GF-D8 (cell line): Measurements from ENCODE around the gene TBX6.
A peak's percentile ranks its signal among the peaks of the same experiment; 100 is the strongest.

ENCODE experiments used
- DNase-seq: peaks from one replicate; lab custom pipeline; 2025; lab: John Stamatoyannopoulos, UW

The TBX6 gene

GRCh38 chr16:30086291-30087140, 5.2 kb downstream of the TBX6 start:
- no peak for DNase-seq

GRCh38 chr16:30085820-30086219, 5.9 kb downstream of the TBX6 start:
- no peak for DNase-seq

GRCh38 chr16:30085247-30085646, 6.5 kb downstream of the TBX6 start:
- no peak for DNase-seq

GRCh38 chr16:30084816-30085159, 6.9 kb downstream of the TBX6 start:
- no peak for DNase-seq

GRCh38 chr16:30084096-30084815, 7.5 kb downstream of the TBX6 start:
- DNase-seq = no peak

- DNase-seq = no peak
Measured at GRCh38 chr16:30083216-30084055, 8.3 kb downstream of the TBX6 start.

- DNase-seq = no peak
Measured at GRCh38 chr16:30082545-30083090, 9.1 kb downstream of the TBX6 start.

GRCh38 chr16:30079480-30079879, 12.2 kb downstream of the TBX6 start:
- no peak for DNase-seq

GRCh38 chr16:30078744-30079143, 13.0 kb downstream of the TBX6 start:
- DNase-seq = no peak

GRCh38 chr16:30077656-30078055, 14.1 kb downstream of the TBX6 start:
- DNase-seq = no peak

GRCh38 chr16:30076276-30076791, 15.4 kb downstream of the TBX6 start:
- DNase-seq = no peak

GRCh38 chr16:30075503-30076275, 16.0 kb downstream of the TBX6 start, which contains the start of gene PPP4C:
Gene PPP4C (plus strand): TSS chr16:30075994. CDS start chr16:30076378, 384 bp downstream.
- peak; percentile 73 for DNase-seq

GRCh38 chr16:30070490-30070889, 21.2 kb downstream of the TBX6 start:
- DNase-seq = no peak

GRCh38 chr16:30069611-30070462, 21.9 kb downstream of the TBX6 start:
- no peak for DNase-seq

GRCh38 chr16:30068750-30069610, 22.7 kb downstream of the TBX6 start:
- no peak for DNase-seq

- no peak for DNase-seq
Measured at GRCh38 chr16:30068333-30068732, 23.4 kb downstream of the TBX6 start.

GRCh38 chr16:30067584-30067916, 24.2 kb downstream of the TBX6 start:
- no peak for DNase-seq

- DNase-seq = no peak
Measured at GRCh38 chr16:30066761-30067583, 24.8 kb downstream of the TBX6 start.
